ENCODE data around the gene SCAF1.
A peak's percentile ranks its signal among the peaks of the same experiment; 100 is the strongest.

The SCAF1 gene

GRCh38 chr19:49658566-49659442, 16.8 kb downstream of the SCAF1 start:
- in situ Hi-C loops (cut with MboI; ENCODE audit: low sequenced_read_pairs), result no loop called here
- Histone ChIP-seq H3K9me3 (no peaks in the 10 kb centered on the region), H3K27me3 (ENCODE audit: low read depth) (no peaks in the 10 kb centered on the region), H3K4me1 (no peaks in the 10 kb centered on the region), H3K36me3 (replicated peaks) (peaks cover 81% of the 10 kb centered on the region), H3K4me3 (no peak overlapping the region)
- no peak for DNase-seq (ENCODE audit: low spot score in 2 of 2)

GRCh38 chr19:49660338-49660961, 18.4 kb downstream of the SCAF1 start:
- Histone ChIP-seq H3K36me3 (replicated peaks) (peaks cover 64% of the 10 kb centered on the region), H3K4me3 (no peak overlapping the region), H3K27me3 (ENCODE audit: low read depth) (no peaks in the 10 kb centered on the region), H3K4me1 (no peaks in the 10 kb centered on the region; the same call in 1 of the 2 replicates), H3K9me3 (no peaks in the 10 kb centered on the region)
- in situ Hi-C loops (cut with MboI; ENCODE audit: low sequenced_read_pairs), result no loop called here
- DNase-seq (ENCODE audit: low spot score in 2 of 2), result no peak

- DNase-seq (ENCODE audit: low spot score in 2 of 2), result no peak
- Histone ChIP-seq H3K4me3 (no peak overlapping the region), H3K4me1 (peaks cover 4% of the 10 kb centered on the region; the same call in 1 of the 2 replicates), H3K27me3 (ENCODE audit: low read depth) (no peaks in the 10 kb centered on the region), H3K9me3 (no peaks in the 10 kb centered on the region), H3K36me3 (replicated peaks) (peaks cover 52% of the 10 kb centered on the region)
- in situ Hi-C loops (cut with MboI; ENCODE audit: low sequenced_read_pairs), result no loop called here
Observed at GRCh38 chr19:49662011-49662410, 20.0 kb downstream of the SCAF1 start.

GRCh38 chr19:49663224-49663623, 21.2 kb downstream of the SCAF1 start:
- in situ Hi-C loops (cut with MboI; ENCODE audit: low sequenced_read_pairs), result no loop called here
- peaks cover 49% of the 10 kb centered on the region for H3K36me3 ChIP-seq (replicated peaks)
- no peak for DNase-seq (ENCODE audit: low spot score in 2 of 2)
- peaks cover 9% of the 10 kb centered on the region; the same call in 1 of the 2 replicates for H3K4me1 ChIP-seq
- no peaks in the 10 kb centered on the region for H3K27me3 ChIP-seq (ENCODE audit: low read depth)
- no peaks in the 10 kb centered on the region for H3K9me3 ChIP-seq
- H3K4me3 ChIP-seq, result no peak overlapping the region

GRCh38 chr19:49664171-49665035, 22.4 kb downstream of the SCAF1 start:
- no peaks in the 10 kb centered on the region for H3K27me3 ChIP-seq (ENCODE audit: low read depth)
- H3K36me3 ChIP-seq (replicated peaks), result peaks cover 41% of the 10 kb centered on the region
- peak; percentile 75 to 97 for DNase-seq (ENCODE audit: low spot score in 2 of 2)
- in situ Hi-C loops (cut with MboI; ENCODE audit: low sequenced_read_pairs), result no loop called here
- peak overlapping the region; percentile 75 for H3K4me3 ChIP-seq
- H3K4me1 ChIP-seq, result peaks cover 9% of the 10 kb centered on the region; the same call in 1 of the 2 replicates
- H3K9me3 ChIP-seq, result no peaks in the 10 kb centered on the region

- Histone ChIP-seq H3K4me3 (peak overlapping the region; percentile 75), H3K36me3 (replicated peaks) (peaks cover 41% of the 10 kb centered on the region), H3K9me3 (no peaks in the 10 kb centered on the region), H3K4me1 (peaks cover 9% of the 10 kb centered on the region; the same call in 1 of the 2 replicates), H3K27me3 (ENCODE audit: low read depth) (no peaks in the 10 kb centered on the region)
- DNase-seq (ENCODE audit: low spot score in 2 of 2), result no peak
- in situ Hi-C loops (cut with MboI; ENCODE audit: low sequenced_read_pairs), result no loop called here
Observed at GRCh38 chr19:49665036-49665350, 23.0 kb downstream of the SCAF1 start.

- DNase-seq (ENCODE audit: low spot score in 2 of 2), result peak; percentile 94 to 99
- Histone ChIP-seq H3K36me3 (replicated peaks) (peaks cover 41% of the 10 kb centered on the region), H3K4me3 (peak within 1 kb of the TSS; percentile 75), H3K9me3 (no peaks in the 10 kb centered on the region), H3K27me3 (ENCODE audit: low read depth) (no peaks in the 10 kb centered on the region), H3K4me1 (peaks cover 9% of the 10 kb centered on the region; the same call in 1 of the 2 replicates)
- in situ Hi-C loops (cut with MboI; ENCODE audit: low sequenced_read_pairs), result no loop called here
Observed at GRCh38 chr19:49665351-49666119, 23.5 kb downstream of the SCAF1 start, which contains the start of the genes BCL2L12 and IRF3. TSS of gene BCL2L12 (plus strand) at chr19:49665933. CDS start at chr19:49666693, 760 bp downstream. TSS of gene IRF3 (minus strand) at chr19:49665857. CDS start at chr19:49664838, 1,019 bp downstream.

GRCh38 chr19:49666120-49666444, 24.1 kb downstream of the SCAF1 start:
- Histone ChIP-seq H3K4me1 (peaks cover 9% of the 10 kb centered on the region; the same call in 1 of the 2 replicates), H3K9me3 (no peaks in the 10 kb centered on the region), H3K36me3 (replicated peaks) (peaks cover 42% of the 10 kb centered on the region), H3K4me3 (peak overlapping the region; percentile 75), H3K27me3 (ENCODE audit: low read depth) (no peaks in the 10 kb centered on the region)
- no peak for DNase-seq (ENCODE audit: low spot score in 2 of 2)
- in situ Hi-C loops (cut with MboI; ENCODE audit: low sequenced_read_pairs), result no loop called here

GRCh38 chr19:49667473-49667872, 25.5 kb downstream of the SCAF1 start:
- Histone ChIP-seq H3K4me3 (peak overlapping the region; percentile 75), H3K4me1 (peaks cover 16% of the 10 kb centered on the region), H3K27me3 (ENCODE audit: low read depth) (no peaks in the 10 kb centered on the region), H3K9me3 (no peaks in the 10 kb centered on the region), H3K36me3 (replicated peaks) (peaks cover 36% of the 10 kb centered on the region)
- in situ Hi-C loops (cut with MboI; ENCODE audit: low sequenced_read_pairs), result no loop called here
- DNase-seq (ENCODE audit: low spot score in 2 of 2), result no peak

GRCh38 chr19:49669516-49669915, 27.5 kb downstream of the SCAF1 start:
- H3K36me3 ChIP-seq (replicated peaks), result peaks cover 33% of the 10 kb centered on the region
- in situ Hi-C loops (cut with MboI; ENCODE audit: low sequenced_read_pairs), result no loop called here

GRCh38 chr19:49672131-49672919, 30.3 kb downstream of the SCAF1 start:
- peak; percentile 61 to 90 for DNase-seq (ENCODE audit: low spot score in 2 of 2)
- in situ Hi-C loops (cut with MboI; ENCODE audit: low sequenced_read_pairs), result loop anchor here (10.0 kb wide), 1 partner anchor 78 kb away; the partner anchor contains the start of gene PRR12

More at GRCh38 chr19:49669516-49669915, 27.5 kb downstream of the SCAF1 start:
- Histone ChIP-seq H3K4me1 (peaks cover 16% of the 10 kb centered on the region), H3K27me3 (ENCODE audit: low read depth) (no peaks in the 10 kb centered on the region), H3K9me3 (no peaks in the 10 kb centered on the region), H3K4me3 (no peak overlapping the region)
- DNase-seq (ENCODE audit: low spot score in 2 of 2), result no peak

GRCh38 chr19:49676136-49676783, 34.3 kb downstream of the SCAF1 start:
- DNase-seq (ENCODE audit: low spot score in 2 of 2), result peak in 1 of 2 experiments; percentile 77
- Histone ChIP-seq H3K27me3 (ENCODE audit: low read depth) (no peaks in the 10 kb centered on the region), H3K36me3 (replicated peaks) (peaks cover 10% of the 10 kb centered on the region), H3K4me1 (peaks cover 31% of the 10 kb centered on the region), H3K4me3 (peak overlapping the region; percentile 96), H3K9me3 (no peaks in the 10 kb centered on the region)
- in situ Hi-C loops (cut with MboI; ENCODE audit: low sequenced_read_pairs), result loop anchor here (10.0 kb wide), 1 partner anchor 81 kb away; the partner anchor contains the start of gene PRR12

More at GRCh38 chr19:49672131-49672919, 30.3 kb downstream of the SCAF1 start:
- Histone ChIP-seq H3K36me3 (replicated peaks) (peaks cover 27% of the 10 kb centered on the region), H3K27me3 (ENCODE audit: low read depth) (no peaks in the 10 kb centered on the region), H3K4me3 (peak overlapping the region; percentile 17), H3K4me1 (peaks cover 14% of the 10 kb centered on the region), H3K9me3 (no peaks in the 10 kb centered on the region)

Data from HAP-1 (cell line).